ENCODE results near the gene CCDC192.
A peak's percentile ranks its signal among the peaks of the same experiment; 100 is the strongest.

The CCDC192 gene

GRCh38 chr5:127950707-127951391 lies 247.7 kb downstream of the CCDC192 start:
- no peak for DNase-seq (ENCODE audit: low read depth)

GRCh38 chr5:127951791-127952190 lies 248.6 kb downstream of the CCDC192 start:
- DNase-seq (ENCODE audit: low read depth) = no peak
- no peak for TF ChIP-seq CTCF (IDR thresholded peaks at IDR 0.05; ENCODE audit: control insufficient read depth, insufficient read depth, low read depth, low read length, missing control alignments)
- H3K4me3 ChIP-seq (ENCODE audit: control insufficient read depth, low read depth, low read length) = no peak overlapping the region

More at GRCh38 chr5:127950707-127951391, 247.7 kb downstream of the CCDC192 start:
- H3K4me3 ChIP-seq (ENCODE audit: control insufficient read depth, low read depth, low read length) = no peak overlapping the region
- no peak for TF ChIP-seq CTCF (IDR thresholded peaks at IDR 0.05; ENCODE audit: control insufficient read depth, insufficient read depth, low read depth, low read length, missing control alignments)

GRCh38 chr5:127957183-127957582 lies 254.0 kb downstream of the CCDC192 start:
- TF ChIP-seq CTCF (IDR thresholded peaks at IDR 0.05; ENCODE audit: control insufficient read depth, insufficient read depth, low read depth, low read length, missing control alignments) = peak; percentile 15
- H3K4me3 ChIP-seq (ENCODE audit: control insufficient read depth, low read depth, low read length) = no peak overlapping the region
- DNase-seq (ENCODE audit: low read depth) = no peak

GRCh38 chr5:127957701-127958239 lies 254.6 kb downstream of the CCDC192 start:
- DNase-seq (ENCODE audit: low read depth) = no peak
- no peak for TF ChIP-seq CTCF (IDR thresholded peaks at IDR 0.05; ENCODE audit: control insufficient read depth, insufficient read depth, low read depth, low read length, missing control alignments)
- no peak overlapping the region for H3K4me3 ChIP-seq (ENCODE audit: control insufficient read depth, low read depth, low read length)

GRCh38 chr5:127958421-127959011 lies 255.3 kb downstream of the CCDC192 start:
- TF ChIP-seq CTCF (IDR thresholded peaks at IDR 0.05; ENCODE audit: control insufficient read depth, insufficient read depth, low read depth, low read length, missing control alignments) = no peak
- DNase-seq (ENCODE audit: low read depth) = no peak
- H3K4me3 ChIP-seq (ENCODE audit: control insufficient read depth, low read depth, low read length) = no peak overlapping the region

GRCh38 chr5:127959152-127959764 lies 256.1 kb downstream of the CCDC192 start:
- H3K4me3 ChIP-seq (ENCODE audit: control insufficient read depth, low read depth, low read length) = no peak overlapping the region
- no peak for DNase-seq (ENCODE audit: low read depth)
- no peak for TF ChIP-seq CTCF (IDR thresholded peaks at IDR 0.05; ENCODE audit: control insufficient read depth, insufficient read depth, low read depth, low read length, missing control alignments)
